IPS-15b (cell line): Measurements from ENCODE around the gene EIF2S1.

Experiments
- H3K27me3 ChIP-seq: one replicate; pipeline ENCODE4 v1.6.1; 2013; ENCODE audit warnings: low read length; ENCODE audit not compliant: control insufficient read depth, insufficient read depth
- H3K36me3 ChIP-seq: one replicate; pipeline ENCODE4 v1.6.1; 2013; ENCODE audit warnings: low read length; ENCODE audit not compliant: control insufficient read depth, insufficient read depth
- H3K4me1 ChIP-seq: one replicate; pipeline ENCODE4 v1.6.1; 2013; ENCODE audit warnings: mild to moderate bottlenecking, low read length; ENCODE audit not compliant: control insufficient read depth, insufficient read depth
- H3K4me3 ChIP-seq: one replicate; pipeline ENCODE4 v1.5.1; 2013; ENCODE audit warnings: low read depth, low read length
- H3K9ac ChIP-seq: one replicate; pipeline ENCODE4 v1.6.1; 2013; ENCODE audit warnings: low read depth, mild to moderate bottlenecking, low read length
- H3K9me3 ChIP-seq: one replicate; pipeline ENCODE4 v1.6.1; 2013; ENCODE audit warnings: mild to moderate bottlenecking, low read length; ENCODE audit not compliant: control insufficient read depth, insufficient read depth

EIF2S1 gene

DNA sequence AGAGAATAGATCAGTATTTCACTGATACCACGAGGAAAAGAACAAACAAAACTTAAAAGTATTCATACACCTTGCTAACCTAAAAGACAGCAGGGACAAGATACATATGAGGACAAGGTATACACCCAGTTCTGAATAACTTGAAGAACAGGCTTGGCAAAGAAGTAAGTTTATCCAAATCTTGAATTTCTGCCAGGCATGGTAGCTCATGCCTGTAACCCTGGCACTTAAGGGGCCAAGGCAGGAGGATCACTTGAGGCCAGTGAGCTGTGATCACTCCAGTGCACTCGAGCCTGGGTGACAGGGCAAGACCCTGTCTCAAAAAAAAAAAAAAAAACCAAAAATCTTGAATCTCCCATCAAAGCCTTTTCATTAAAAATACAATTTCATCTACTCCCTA lies 25.0 kb downstream of the EIF2S1 start:
- H3K4me3 ChIP-seq = no peak overlapping the region
- no peaks in the 10 kb centered on the region for H3K4me1 ChIP-seq
- no peaks in the 10 kb centered on the region for H3K9me3 ChIP-seq
- peaks cover 9% of the 10 kb centered on the region for H3K36me3 ChIP-seq
- no peaks in the 10 kb centered on the region for H3K27me3 ChIP-seq
- no peak overlapping the region for H3K9ac ChIP-seq

DNA sequence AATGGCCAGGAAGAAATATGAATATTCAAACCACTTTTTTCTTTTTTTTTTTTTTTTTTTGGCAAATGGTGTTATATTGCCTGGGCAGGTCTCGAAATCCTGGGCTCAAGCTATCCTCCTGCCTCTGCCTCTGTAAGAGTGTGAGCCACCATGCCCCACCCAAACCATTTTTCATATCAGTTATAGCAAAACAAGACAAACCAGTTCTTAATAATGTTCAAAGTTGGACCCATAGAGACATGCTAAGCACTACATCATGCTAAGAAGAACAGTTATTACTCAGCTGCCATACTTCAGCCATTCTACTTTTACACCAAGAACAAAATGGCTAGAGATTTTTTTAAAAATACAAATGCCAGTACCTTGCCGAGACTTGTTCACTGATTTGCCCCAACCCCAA lies 25.5 kb downstream of the EIF2S1 start:
- no peak overlapping the region for H3K9ac ChIP-seq
- H3K4me1 ChIP-seq = no peaks in the 10 kb centered on the region
- no peaks in the 10 kb centered on the region for H3K27me3 ChIP-seq
- peaks cover 7% of the 10 kb centered on the region for H3K36me3 ChIP-seq
- no peak overlapping the region for H3K4me3 ChIP-seq
- H3K9me3 ChIP-seq = no peaks in the 10 kb centered on the region

DNA sequence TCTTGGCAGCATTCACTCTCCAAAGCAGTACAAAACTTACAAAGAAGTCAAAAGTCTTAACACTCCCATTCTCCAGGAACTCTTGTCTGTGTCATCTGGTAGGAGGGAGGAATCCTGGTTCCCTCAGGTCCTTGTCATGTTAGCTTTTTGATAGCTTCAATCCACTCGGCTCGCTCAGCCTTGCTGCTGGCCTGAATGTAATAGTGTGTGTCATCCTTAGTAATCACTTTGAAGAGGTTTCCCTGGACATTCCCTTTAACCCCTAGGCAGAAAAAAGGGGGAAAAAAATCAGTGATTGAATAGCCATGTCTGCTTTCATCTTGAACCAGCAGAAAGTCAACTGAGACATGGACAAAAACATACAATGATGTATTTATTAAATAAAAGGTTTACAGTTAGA lies 27.1 kb downstream of the EIF2S1 start:
- Histone ChIP-seq H3K36me3 (peaks cover 5% of the 10 kb centered on the region), H3K9me3 (no peaks in the 10 kb centered on the region), H3K4me1 (no peaks in the 10 kb centered on the region), H3K4me3 (no peak overlapping the region), H3K27me3 (no peaks in the 10 kb centered on the region), H3K9ac (no peak overlapping the region)

DNA sequence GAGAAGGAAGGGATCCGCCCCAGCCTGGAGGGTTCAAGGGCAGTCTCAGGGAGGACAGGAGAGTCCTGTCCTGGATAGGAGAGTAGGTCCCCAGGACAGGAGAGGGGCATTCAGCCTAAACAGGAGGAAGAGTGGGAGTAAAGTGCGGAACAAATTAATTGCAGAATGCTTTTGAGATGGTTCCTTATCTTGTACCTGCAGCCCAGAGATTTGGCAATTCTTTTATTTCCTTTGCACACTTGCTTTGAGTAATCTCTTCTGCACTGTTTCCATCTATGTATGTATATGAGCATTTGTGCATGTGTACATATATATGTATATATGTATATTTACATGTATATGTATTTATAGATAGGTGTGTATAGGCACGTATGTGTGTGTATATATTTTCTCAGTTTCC lies 29.1 kb downstream of the EIF2S1 start:
- no peak overlapping the region for H3K9ac ChIP-seq
- no peaks in the 10 kb centered on the region for H3K27me3 ChIP-seq
- H3K9me3 ChIP-seq = no peaks in the 10 kb centered on the region
- no peaks in the 10 kb centered on the region for H3K4me1 ChIP-seq
- no peak overlapping the region for H3K4me3 ChIP-seq
- H3K36me3 ChIP-seq = no peaks in the 10 kb centered on the region

DNA sequence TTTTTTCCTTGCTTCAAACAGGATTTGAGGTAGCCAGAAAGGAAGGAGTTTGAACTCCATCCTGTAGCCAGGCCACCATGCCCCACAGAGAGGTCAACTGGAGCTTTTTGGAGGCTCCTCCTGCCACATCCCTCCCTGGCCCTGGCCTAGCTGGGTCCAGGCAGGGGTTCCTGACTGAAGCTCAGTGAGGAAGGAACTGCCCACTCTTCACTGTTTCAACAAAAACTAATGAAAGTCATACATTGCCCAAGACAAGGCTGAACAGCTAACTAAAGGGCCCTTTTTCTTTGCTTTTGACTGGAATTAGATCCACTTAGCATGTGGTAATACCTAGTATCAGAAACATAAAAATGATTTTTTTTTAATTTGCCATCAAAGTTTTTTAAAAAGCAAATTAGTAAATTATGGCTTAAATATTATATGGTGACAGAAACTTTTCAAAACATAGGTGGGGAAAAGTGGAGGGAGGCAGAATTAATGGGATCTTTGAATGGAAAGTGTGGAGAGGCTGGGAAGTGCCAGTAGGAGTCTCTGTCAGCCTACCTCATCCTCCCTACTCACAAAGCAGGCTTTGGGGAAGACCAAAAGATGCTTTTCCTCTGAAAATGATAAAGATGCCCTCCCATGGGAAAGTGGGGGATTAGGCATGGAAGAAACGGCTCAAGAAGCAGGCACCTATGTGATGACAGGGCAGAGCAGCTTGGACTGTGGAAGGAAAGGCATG lies 29.8 kb downstream of the EIF2S1 start:
- Histone ChIP-seq H3K4me3 (no peak overlapping the region), H3K27me3 (no peaks in the 10 kb centered on the region), H3K4me1 (no peaks in the 10 kb centered on the region), H3K9ac (no peak overlapping the region), H3K9me3 (no peaks in the 10 kb centered on the region), H3K36me3 (no peaks in the 10 kb centered on the region)

DNA sequence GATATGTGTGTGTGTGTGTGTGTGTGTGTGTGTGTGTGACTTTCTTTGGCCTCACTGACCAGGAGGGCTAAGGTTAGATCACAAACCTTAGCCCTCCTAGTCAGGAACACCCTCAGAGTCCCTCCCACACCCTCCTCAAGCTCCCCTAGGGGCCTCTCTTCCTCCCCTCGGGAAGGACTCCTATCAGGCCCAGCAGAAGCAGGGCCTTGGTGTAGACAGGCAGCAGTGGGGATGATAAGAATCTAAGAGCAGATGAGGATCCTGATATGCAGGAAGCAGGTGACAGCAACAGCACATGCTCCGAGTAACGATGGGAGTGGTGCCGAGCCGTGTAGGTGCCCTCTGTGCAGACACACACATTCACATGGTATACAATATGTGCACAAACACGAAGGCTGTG lies 31.1 kb downstream of the EIF2S1 start:
- Histone ChIP-seq H3K9ac (no peak overlapping the region), H3K4me3 (no peak overlapping the region), H3K27me3 (no peaks in the 10 kb centered on the region), H3K9me3 (no peaks in the 10 kb centered on the region), H3K4me1 (no peaks in the 10 kb centered on the region), H3K36me3 (no peaks in the 10 kb centered on the region)

DNA sequence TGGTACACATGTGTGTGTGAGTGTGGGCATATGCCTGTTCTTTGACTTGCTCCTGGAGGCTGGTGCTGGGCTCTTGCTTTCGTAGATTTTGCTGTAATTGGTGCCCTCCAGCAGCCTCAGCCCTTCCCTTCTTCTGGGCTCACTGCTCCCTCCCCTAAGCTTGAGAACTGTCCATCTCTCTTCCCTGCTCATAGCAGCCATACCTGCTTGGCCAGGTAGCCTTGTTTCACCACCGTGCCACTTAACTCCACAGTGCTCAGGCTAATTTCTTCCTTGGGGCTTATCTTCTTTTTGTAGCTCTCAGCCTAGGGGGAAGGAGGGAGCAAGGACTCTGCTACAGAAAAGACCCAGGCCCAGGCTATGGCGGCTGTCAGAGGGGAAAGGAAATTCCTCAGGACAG lies 32.0 kb downstream of the EIF2S1 start:
- Histone ChIP-seq H3K4me3 (no peak overlapping the region), H3K27me3 (no peaks in the 10 kb centered on the region), H3K9ac (no peak overlapping the region), H3K9me3 (no peaks in the 10 kb centered on the region), H3K4me1 (no peaks in the 10 kb centered on the region), H3K36me3 (no peaks in the 10 kb centered on the region)

DNA sequence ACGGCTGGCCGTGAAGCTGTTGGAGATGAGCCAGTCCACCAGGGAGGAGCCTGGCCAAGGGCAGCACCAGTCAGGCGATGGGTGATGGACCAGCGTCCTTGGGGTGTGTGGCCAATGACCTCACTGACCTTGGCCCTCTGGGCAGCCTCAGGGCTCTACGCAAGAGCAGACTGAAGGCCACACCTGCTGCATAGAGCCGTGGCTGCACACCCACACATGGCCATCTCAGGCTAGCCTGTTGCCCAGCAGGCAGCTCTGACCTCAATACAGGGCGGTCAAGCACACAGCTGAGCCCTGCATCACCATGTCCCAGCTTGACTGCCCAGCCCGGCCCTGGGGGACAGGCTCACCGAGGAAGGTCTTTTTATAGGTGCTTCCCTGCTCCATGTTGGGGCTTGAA lies 32.7 kb downstream of the EIF2S1 start:
- Histone ChIP-seq H3K9ac (no peak overlapping the region), H3K36me3 (no peaks in the 10 kb centered on the region), H3K9me3 (no peaks in the 10 kb centered on the region), H3K27me3 (no peaks in the 10 kb centered on the region), H3K4me1 (no peaks in the 10 kb centered on the region), H3K4me3 (no peak overlapping the region)

DNA sequence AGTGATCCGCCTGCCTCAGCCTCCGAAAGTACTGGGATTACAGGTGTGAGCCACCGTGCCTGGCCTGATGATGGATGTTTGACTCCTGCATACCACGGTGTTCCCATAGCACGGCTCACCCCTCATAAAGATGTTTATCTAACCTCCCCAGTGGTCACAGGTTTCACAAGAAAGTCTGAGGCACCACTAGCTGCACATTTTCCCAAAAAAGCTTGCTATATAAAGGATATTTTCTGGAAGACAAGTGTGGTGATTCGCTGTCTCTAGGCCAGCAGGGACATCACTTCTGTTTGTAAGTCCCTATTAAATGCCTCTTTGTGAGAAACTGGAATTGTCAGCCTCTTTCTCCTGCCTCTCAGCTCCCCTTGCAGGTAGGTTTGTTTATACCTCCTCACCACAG lies 33.6 kb downstream of the EIF2S1 start:
- Histone ChIP-seq H3K4me3 (no peak overlapping the region), H3K36me3 (no peaks in the 10 kb centered on the region), H3K9me3 (no peaks in the 10 kb centered on the region), H3K4me1 (no peaks in the 10 kb centered on the region), H3K27me3 (no peaks in the 10 kb centered on the region), H3K9ac (no peak overlapping the region)

DNA sequence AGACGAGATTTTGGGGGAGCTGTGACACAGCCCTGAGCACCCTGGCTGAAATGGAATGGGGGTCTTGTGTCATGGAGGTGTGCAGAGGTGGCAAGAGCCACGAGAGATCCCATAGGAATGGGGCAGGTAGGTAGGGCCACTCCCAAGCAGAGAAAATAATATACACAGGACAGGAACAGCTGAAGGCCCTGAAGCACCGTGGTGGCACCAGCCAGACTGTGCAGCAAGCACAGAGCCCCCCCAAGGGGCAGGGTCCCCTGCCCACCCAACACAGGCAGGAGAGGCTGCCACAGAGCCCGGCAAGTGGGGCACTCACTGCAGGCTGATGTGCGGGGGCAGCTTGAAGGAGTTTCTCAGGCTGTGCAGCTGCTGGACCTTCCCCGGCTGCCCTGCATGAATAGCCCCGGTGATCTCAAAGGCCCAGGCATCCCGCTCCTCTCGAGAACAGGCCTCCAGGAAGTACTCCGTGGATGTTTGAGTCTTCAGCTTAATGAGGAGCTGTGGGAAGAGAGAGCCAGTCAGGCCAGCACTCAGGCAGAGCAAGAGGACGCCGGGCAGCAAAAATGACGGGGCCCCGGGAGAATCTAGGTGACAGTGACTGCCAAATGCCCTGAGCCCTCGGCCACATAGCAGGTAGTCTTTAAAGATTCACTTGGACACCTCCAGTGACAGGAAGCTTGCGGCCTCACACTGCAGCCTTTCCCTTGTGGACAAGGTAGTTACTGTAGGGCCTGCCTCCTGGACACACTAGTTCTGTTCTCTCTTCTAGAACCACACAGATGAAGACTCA lies 35.2 kb downstream of the EIF2S1 start:
- H3K9me3 ChIP-seq = no peaks in the 10 kb centered on the region
- no peaks in the 10 kb centered on the region for H3K4me1 ChIP-seq
- H3K9ac ChIP-seq = no peak overlapping the region
- H3K36me3 ChIP-seq = no peaks in the 10 kb centered on the region
- H3K4me3 ChIP-seq = no peak overlapping the region
- H3K27me3 ChIP-seq = no peaks in the 10 kb centered on the region

DNA sequence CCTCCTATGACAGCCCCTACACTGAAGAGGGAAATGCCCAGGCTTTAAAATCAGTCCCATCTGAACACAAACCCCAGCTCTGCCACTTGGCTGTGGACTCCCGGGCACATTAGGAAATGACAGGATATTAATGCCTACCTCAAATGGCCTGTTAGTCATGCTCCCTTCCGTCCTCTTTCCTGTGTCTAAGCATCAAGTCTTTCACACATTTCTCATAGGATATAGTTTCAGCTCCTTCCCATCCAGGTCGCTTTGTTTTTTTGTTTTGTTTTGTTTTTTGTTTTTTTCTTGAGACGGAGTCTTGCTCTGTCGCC lies 35.7 kb downstream of the EIF2S1 start:
- H3K9me3 ChIP-seq = no peaks in the 10 kb centered on the region
- no peaks in the 10 kb centered on the region for H3K4me1 ChIP-seq
- no peak overlapping the region for H3K9ac ChIP-seq
- no peaks in the 10 kb centered on the region for H3K36me3 ChIP-seq
- H3K4me3 ChIP-seq = no peak overlapping the region
- H3K27me3 ChIP-seq = no peaks in the 10 kb centered on the region

DNA sequence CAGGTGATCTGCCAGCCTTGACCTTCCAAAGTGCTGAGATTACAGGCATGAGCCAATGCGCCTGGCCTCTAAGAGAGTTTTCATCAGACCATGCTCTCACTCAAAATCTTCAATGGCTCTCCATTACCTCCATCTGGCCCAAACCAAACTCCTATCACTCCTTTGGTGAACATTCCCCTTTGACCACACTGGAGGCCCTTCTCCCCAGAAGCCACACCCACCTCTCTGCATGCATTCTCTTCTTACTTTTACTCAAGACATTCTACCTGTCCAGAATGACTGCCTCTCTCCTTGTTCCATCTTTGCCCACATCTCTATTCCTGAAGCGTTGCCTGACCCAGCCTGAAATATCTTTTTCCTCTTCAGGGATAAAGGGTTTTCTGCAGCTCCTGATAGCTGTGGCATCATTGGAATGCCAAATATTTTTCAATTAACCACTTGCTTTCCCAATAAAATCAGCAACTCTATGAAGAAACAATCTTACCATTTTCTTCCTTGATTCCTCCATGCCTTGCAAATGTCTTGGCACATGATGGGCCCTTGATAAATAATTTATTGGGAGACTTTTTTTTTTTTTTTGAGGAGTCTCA lies 36.3 kb downstream of the EIF2S1 start:
- H3K9me3 ChIP-seq = no peaks in the 10 kb centered on the region
- no peaks in the 10 kb centered on the region for H3K36me3 ChIP-seq
- no peaks in the 10 kb centered on the region for H3K27me3 ChIP-seq
- H3K4me1 ChIP-seq = no peaks in the 10 kb centered on the region
- no peak overlapping the region for H3K4me3 ChIP-seq
- H3K9ac ChIP-seq = no peak overlapping the region
